Stimulated activated CD8-positive, alpha-beta memory T cell treated with anti-CD3 and anti-CD28 coated beads, Interleukin-4, amount 100 ng/mL, for 1 hour (primary cell): ENCODE measurements around the gene ZDHHC1.
"Not testable (repeated sequence)": the region's sequence is repeated elsewhere in the genome, so short reads cannot be mapped to it uniquely, and the experiment has no call there.

Source experiments
- DNase-seq, 2 donors: peaks; one replicate each; pipeline ENCODE4 v3.0.0-alpha.2; 2020; ENCODE audit warnings: low read depth in 2 of 2, low spot score in 1 of 2

The ZDHHC1 gene

DNA sequence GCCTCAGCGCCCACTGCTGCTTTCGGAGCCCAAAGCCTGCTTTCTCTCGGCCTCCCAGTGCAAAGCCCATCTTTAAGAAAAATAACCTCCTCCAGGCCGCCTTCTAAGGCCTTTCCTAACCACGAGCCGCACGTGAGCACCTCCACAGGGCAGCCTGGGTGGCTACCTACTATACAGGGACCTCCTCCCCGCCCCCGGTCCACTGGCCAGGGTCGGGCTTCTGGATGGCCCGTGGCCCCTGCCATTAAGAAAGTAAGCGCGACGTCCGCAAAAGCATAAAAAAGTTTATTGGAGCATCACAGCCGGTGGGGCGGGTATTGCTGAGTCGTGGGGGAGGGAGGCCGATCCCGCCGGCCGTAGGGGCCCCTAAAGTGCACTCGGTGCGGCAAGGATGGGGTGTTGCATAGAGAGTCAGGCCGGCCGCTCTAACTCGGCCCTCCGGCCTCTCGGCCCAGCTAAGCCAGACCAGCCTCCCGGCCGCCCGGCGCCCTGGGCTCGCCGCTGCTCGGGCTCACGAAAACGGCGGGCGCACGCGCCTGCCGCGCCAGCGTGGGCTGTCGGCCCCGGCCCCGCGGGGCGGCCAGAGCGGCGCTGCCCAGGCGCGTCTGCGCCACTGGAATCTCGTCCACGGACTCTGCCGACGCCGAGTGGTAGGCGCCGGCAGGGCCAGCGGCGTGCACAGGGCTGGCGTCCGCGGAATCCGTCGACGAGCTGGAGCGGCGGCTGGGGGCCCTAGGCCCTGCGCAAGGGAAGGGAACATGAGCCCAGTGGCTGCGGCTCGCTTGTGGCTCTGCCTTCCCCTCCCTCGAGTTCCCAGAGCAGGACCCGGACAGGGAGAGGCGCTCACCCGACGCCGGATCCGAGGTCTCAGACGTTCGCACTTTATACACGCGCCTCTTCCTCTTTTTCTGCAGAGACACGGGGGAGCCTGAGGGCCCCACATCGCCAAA is 21.8 kb downstream of the ZDHHC1 start:
- DNase-seq = no peak

DNA sequence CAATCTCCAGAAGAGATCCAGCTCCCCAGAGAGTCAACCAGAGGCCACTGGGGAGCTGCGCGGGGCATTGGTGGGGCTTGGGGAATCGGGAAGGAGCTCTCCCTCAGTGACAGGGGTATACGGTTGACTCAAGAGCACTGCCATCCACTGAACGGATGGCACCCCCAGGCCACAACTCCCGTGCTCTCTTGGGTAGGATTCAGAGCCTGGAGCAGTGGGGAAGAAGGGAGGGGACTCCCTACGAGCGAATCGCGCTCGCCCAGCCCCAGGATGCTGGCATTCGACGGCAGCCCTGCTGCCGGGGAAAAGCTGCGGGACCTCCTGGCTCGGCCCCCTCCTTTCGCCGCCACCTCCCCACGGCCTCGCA is 22.5 kb downstream of the ZDHHC1 start:
- DNase-seq = no peak

DNA sequence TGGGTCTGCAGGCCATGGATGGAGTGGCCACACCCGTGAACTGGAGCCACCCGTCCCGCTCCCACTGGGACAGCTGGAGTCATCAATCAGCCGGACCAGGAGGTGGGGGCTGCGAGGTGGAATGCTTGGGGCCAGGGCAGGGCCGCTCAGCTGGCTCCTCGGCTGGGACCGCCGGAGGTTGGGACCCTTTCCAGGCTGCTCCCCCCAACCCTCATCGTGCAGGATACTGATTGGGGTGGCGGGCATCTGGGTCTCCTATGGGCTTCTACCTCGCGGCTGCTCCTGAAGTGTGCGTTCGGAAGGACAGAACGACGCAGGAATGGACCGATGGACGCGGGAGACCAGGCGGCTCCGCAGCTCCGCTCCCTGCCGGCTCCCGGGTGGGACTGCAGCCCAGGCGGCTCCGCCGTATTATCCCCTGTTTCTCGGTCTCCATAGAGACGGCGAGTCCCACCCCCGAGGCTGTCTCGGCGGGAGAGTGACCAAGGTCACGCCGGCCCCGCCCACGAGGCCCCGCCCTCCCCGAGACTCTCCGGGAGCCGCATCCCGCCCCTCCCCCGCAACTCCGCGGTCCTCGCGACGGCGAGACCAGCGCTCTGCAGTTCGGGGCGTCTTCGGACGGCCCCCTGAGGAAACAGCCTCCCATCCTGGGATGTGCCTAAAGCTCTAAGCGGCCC is 23.0 kb downstream of the ZDHHC1 start, which contains the start of gene TPPP3:
Gene TPPP3, minus strand, starts transcription at position 388 of the 677 bp plus-strand sequence. CDS start 2,387 bp downstream, outside the sequence.
- no peak for DNase-seq

DNA sequence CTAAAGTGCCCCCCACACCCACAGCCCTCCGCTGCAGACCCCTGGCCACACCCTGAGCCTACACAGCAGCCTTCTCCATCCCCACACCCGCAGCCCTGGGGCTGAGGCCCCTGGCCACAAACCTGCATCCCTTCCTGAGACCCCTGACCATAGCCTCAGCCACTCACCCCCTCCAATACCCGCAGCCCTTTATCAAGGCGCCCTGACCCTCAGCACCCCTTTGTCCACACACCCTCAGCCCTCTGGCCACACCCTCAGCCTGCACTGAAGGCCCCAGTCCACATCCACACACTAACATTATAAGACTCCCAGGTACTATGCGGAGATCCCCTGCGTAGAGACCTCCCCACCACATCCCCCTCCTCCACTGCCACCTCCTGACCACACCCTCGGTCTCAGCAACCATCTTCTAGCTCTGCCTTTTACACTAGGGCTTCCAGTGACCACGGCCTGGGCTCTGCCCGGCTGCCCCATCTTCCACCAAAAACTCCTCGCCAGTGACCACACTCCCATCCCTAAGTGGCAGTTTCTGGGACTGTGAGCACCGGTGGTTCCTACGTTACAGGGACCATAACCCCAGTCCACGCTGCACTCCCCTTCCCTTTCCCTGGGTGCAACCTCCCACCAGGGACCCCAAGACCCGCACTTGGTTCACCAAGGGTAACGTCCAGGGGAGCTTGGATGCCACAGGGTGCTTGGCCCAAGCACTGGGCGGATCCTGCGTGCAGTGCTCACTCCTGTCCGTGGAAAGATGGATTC is 23.8 kb downstream of the ZDHHC1 start:
- DNase-seq = no peak

DNA sequence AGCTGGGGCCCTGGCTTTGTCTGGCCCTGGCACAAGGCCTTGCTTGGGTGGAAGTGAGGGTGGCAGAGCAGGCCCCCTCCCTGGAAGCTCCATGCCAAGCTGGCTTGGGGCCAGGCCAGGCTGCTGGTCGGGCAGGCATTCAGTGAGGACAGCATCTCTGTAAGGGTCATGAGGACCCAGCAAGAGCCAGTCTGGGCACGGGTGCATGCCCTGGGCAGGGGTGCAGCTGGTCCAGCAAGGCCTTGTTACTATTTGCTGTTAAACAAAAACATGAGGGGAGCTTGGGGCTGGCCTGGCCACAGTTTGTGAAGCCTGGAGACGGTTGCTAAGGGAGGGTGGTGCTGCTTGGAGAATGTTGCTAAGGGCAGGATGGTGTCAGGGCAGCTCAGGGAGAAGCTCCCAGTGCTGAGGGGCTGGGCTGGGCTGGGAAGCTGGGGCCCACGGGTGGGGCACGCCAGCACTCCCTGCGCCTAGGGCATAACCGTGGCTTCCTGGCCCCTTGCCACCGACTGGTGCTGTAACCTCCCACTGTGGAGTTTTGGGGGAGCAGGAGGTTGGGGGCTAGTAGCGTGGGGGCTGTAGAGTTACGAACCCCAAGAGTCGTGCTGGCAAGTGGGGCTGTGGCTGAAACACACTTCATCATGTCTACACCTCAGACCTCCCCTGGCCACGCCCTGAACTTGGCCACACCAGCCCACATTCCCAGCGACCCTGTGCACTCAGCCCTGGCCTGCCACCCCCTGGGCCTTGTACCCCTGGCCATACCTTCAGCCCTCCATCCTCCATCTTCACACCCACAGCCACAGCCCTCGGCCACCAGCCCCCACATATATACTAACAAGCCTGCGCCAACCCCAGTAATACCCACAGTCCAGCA is 24.6 kb downstream of the ZDHHC1 start:
- no peak for DNase-seq

DNA sequence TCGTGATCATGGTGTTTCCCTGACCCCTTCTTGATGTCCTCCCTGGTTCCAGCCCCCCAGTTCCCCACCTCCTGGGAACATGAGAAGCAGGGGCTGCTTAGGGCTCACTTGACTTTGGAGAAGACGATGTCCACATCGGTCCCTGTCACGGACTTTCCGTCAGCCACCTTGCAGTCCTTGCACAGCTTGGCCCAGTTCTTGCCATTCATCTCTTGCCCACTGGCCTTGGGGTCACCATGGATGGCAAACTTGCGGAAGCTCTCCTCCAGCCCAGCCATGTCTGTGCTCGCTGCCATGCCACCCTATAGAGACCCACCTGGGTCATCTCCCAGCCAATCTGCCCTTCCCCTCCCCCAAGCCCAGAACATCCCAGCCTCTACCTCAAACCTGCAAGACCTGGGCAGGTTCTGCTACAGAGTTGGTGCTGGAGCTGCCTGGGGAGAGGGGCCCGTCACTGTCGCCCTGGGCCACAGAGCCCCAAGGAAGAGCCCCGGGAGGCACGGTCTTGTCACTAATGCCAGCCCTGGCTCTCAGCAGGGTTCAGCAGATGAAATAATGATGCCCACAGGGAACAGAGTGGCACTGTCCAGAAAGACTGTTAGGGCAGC is 25.4 kb downstream of the ZDHHC1 start:
- no peak for DNase-seq

DNA sequence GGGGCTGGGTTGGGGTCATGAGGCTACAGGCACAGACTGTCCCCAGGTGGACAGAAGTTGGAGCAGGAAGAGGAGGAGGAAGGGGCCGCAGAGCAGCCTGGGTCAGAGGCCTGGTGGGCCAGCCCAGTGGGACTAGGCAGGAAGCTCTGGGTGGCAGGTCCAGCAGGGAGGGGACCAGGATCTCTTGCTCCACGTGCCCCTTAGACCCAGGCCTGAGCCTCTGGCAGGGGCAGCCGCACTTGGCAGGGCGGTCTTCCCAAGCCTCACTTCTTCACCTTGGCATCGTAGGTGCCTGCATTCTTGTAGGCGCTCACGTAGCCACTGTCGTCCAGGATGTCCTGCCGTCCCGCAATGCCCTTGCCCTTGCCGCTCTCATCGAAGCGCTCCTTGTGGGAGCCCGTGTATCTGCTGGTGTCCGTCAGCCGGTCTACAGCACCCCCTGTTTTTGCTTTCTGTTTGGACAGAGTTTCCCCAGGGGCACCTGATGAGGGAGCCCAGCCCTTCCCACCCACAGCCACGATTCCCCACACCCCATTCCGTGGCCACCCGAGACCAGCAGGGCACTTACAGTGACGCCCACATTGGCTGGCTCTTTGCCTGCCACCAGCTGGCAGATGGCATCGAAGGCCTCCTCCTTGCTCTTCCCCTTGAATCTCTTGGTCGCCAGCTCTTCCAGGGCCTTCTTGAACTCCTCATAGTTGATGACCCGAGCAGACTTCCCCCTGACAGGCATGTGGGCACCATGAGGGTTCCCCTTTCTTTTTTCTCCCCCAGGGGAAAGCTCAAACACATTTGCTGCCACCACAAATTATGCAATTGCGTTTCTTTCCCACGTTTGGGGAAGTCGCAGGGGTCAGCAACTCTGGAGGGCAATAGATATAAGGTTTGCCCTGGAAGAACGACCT is 26.1 kb downstream of the ZDHHC1 start:
- no peak for DNase-seq

DNA sequence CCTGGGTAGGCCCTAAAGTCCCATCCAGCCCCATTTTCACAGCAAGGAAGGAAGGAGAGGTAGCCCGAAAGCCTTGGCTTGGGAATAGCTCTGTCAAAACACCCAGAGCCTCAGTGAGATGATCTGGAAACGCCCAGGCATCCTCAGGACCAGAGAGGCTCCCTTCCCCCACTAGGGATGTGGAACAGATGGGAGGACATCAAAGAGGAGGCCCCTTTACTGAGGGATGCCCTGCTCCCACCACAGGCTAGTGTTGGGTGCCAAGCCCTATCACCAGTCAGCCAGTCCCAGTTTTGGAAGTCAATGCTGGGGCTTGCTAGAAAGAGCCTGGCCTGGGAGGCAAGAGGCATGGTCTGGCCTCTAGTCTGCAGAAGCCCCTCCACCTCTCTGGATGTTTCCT is 27.7 kb downstream of the ZDHHC1 start:
- no peak for DNase-seq

DNA sequence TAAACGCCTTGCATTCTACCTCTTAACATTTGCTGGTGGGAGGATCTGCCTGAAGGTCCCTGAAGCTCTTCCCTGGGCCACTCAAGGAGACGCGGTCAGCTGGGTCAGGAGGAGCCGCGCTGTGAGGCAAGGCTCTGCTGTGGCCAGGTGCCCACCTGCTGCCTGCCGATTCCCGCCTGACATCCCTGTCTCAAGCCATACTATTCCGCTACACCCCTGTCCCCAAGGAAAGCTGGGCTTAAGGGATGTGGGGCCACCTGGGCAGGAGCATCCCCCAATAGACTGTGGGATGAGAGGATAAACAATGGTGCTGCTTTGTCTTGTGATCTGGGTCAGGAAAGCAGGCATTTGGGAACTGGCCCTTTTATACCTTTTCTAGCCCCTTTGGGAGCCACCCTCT is 28.1 kb downstream of the ZDHHC1 start:
- DNase-seq = no peak

DNA sequence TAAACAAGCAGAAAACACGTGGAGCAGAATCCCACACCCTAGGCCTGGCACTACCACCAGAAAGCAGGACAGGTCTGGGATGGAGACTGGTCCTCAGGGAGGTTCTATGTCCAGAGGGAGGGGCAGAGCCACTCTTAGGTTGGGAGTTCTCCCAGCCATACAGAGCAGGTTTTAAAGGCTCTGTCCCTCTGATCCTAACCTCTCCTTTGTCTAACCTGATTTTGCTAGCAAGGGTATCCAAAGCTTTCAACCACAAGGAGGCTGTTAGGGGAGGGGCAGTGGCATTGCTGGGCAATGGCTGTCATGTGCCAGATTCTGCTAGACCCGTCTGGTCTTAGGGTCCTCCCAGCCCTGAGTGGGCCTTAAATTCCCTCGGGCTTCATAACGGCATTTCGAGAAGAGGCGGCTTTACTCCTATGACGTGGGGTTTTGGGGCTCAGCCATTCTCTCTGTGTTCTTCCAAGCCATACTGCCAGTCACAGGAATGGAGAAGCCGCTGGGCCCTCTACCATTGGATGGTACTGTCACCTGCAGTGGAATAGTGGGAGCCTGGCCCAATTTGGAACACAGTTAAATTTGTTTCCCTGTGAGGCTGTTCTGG is 28.7 kb downstream of the ZDHHC1 start:
- no peak for DNase-seq

DNA sequence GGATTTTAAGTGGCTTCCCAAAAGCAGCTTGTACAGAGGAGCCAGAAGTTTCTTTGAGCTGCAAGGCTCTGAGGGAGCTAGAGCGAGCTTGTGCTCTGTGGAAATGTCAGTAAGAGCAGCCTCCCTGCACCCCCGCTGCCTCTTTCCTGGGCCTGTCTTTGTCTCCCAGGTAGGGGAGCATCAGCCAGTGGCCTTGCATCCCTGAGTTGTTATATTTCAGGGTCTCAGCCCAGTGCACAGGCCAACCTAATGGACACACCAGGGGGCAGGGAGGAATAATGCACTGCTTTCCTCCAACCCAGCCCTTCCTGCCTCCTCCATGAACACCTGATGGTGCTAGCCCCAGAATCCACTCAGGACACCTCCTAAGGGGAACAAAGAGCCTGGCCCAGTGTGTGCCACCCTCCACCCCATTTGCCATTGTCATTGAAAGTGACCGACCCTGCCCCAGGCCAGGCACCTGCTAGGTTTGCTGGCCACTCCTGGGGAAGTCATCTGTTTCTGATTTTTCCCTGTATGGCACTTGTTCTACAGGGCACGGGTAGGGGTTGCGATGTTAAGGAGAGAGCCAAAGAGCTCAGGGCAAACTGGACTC is 29.3 kb downstream of the ZDHHC1 start:
- DNase-seq = no peak

DNA sequence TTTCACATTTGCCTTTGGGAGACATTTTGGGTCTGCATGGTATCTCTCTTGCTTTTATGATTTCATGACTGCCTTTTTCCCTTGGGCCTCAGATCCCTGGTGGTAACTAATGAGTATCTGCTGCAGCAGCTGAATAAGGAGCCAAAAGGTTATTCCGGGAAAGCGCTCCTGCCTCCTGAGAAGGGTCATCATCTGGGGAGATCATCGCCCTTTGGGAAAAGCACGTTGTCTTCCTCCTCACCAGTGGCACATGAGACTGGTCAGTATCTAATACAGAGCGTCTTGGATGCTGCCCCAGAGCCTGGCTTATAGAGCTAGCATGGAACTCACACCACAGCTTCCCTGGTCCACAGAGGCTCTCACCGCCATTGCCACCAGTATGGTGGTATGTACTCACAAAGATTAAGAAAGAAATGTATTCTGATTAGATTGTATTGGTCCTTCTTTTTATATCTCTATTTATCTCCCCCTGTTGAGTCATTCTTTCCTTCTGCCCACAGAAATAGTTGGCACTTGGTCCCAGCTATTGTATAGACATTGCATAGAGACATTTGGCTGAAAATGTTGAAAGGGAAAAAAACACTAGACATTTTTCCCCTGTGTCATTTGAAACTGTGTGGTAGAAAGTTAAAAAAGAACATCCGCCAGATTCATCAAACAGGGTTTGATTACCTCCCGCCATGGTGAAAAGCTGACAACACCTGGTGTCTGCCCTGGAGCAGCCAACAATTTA is 31.3 kb downstream of the ZDHHC1 start:
- no peak for DNase-seq

DNA sequence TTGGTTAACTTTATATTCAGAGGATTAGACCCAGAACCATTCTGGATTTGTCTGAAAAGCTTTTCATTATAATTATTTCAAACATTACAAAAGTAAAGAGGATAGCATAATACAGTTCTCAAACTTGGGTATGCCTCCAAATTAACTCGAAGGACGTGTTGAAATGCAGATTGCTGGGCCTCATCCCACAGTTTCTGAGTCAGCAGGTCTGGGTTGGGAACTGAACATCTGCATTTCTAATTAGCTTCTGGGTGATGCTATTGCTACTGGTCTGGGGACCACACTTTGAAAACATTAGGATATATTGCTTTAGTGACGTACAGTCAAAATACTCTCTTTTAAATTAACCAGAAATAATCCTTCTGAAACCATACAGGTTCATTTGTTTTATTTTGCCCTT is 33.0 kb downstream of the ZDHHC1 start:
- DNase-seq = no peak

DNA sequence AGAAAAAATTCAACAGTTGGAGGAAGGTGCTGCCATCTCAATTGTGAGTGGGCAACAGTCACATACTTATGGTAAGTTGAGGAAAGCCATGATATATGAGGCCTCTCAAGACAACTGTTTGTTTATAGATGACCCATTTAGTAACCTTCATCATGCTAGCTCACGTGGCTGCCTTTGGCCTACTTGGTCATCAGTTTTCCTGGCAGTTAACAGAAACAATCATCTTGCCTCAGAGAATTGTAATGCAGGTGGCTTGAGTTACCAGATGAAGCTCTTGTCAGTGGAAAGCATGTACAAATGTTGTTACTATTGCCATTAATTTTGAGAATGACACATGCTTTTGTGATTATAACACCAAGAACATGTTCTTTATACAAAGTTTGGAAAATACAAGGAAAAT is 37.6 kb downstream of the ZDHHC1 start:
- no peak for DNase-seq

DNA sequence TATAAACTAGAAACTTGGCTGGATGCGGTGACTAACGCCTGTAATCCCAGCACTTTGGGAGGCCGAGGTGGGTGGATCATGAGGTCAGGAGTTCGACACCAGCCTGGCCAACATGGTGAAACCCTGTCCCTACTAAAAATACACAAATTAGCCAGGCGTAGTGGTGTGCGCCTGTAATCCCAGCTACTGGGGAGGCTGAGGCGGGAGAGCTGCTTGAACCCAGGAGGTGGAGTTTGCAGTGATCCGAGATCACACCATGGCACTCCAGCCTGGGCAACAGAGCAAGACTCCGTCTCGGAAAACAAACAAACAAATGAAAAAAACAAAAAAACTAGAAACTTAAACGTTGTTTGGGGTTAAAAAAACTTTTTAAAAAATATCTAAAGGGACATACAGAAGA is 40.3 kb downstream of the ZDHHC1 start:
- not testable (repeated sequence) for DNase-seq

DNA sequence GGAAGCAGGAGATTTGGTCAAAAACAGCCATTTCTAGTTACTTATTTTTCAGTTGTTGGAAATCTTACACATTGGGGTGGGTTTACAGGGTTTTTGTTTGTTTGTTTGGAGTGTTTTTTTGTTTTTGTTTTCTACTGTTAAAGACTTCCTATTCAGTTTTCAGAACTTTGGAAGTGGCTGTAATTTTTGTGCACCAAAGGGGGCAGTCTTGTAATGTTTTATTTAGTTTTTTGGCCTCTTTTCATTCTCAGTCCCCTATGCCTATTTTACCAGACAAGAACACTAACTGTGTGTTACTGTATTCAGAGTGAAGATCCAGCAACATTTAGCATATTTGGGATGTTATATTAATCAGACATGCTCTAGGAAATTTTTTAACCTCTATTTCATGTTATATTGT is 43.6 kb downstream of the ZDHHC1 start:
- DNase-seq = no peak

DNA sequence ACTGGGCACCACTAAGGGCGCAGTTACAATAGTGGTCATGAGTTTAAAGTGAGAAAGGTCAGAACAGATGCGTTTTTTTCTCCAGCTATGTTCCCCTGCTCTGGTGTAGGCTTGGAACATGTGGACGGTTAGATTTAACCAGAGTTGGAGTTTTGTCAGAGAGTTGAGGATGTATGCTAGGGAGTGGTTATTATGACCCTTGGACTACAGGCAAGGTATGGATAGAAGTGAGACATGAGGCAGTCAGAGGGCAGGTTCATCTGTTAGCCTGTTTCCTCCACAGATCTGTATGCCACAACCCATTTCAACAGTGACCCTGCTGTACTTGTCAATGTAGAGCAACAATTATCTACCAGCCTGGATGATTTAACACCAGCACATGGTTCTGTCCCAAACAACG is 45.6 kb downstream of the ZDHHC1 start:
- no peak for DNase-seq
